ENCODE data around the gene LTA4H.
"Not testable (repeated sequence)": the region's sequence is repeated elsewhere in the genome, so short reads cannot be mapped to it uniquely, and the experiment has no call there.

The LTA4H gene

GRCh38 chr12:96075560-96075959 is 40.2 kb upstream of the LTA4H start:
- DNase-seq (ENCODE audit: low read depth): no peak
- H3K4me3 ChIP-seq (ENCODE audit: control insufficient read depth, low read depth, low read length): no peak overlapping the region
- TF ChIP-seq, protein P1, sequence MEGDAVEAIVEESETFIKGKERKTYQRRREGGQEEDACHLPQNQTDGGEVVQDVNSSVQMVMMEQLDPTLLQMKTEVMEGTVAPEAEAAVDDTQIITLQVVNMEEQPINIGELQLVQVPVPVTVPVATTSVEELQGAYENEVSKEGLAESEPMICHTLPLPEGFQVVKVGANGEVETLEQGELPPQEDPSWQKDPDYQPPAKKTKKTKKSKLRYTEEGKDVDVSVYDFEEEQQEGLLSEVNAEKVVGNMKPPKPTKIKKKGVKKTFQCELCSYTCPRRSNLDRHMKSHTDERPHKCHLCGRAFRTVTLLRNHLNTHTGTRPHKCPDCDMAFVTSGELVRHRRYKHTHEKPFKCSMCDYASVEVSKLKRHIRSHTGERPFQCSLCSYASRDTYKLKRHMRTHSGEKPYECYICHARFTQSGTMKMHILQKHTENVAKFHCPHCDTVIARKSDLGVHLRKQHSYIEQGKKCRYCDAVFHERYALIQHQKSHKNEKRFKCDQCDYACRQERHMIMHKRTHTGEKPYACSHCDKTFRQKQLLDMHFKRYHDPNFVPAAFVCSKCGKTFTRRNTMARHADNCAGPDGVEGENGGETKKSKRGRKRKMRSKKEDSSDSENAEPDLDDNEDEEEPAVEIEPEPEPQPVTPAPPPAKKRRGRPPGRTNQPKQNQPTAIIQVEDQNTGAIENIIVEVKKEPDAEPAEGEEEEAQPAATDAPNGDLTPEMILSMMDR (IDR thresholded peaks at IDR 0.05; ENCODE audit: control insufficient read depth, insufficient read depth, low read depth, low read length, missing control alignments): no peak

DNA sequence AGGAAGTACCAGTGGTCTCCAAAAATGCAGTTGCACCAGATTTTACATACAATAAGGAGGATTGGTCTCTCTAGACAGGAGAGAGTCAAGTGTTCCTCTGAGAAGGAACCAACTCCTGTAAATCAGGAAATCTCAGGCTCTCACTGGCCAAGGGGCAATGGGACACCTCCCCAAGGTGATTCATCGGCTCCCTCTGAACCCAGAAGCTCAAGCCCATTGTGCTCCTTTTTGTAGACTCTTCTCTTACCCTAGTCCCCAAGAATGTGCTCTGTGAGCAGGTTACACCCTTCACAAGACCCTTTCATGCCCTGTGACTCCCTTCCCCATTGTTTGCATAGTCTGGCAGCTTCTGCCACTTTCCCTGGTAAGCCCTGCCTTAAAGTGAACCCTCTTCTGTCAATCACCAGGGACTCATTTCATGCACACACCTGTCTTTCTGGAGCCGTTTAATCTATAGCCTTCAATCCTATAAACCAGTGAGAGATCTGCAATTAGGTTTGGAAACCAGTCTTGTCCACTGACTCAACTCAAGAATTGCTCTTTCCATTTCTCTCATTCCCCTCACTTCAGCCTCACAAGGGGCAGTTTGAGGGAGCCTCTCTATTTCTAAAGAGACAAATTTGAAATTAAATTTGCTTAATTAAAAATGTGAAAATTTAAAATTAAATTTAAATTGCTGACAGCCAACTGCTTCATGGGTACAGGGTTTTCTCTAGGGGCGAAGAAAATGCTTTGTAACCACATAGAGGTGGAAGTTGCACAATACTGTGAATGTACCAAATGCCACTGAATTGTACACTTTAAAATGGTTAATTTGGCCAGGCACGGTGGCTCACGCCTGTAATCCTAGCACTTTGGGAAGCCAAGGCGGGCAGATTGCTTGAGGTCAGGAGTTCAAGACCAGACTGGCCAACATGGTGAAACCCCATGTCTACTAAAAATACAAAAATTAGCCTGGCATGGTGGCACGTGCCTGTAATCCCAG is 38.3 kb upstream of the LTA4H start:
- no peak for DNase-seq (ENCODE audit: low read depth)
- no peak overlapping the region for H3K4me3 ChIP-seq (ENCODE audit: control insufficient read depth, low read depth, low read length)
- TF ChIP-seq, protein P1 (IDR thresholded peaks at IDR 0.05; ENCODE audit: control insufficient read depth, insufficient read depth, low read depth, low read length, missing control alignments): no peak

DNA sequence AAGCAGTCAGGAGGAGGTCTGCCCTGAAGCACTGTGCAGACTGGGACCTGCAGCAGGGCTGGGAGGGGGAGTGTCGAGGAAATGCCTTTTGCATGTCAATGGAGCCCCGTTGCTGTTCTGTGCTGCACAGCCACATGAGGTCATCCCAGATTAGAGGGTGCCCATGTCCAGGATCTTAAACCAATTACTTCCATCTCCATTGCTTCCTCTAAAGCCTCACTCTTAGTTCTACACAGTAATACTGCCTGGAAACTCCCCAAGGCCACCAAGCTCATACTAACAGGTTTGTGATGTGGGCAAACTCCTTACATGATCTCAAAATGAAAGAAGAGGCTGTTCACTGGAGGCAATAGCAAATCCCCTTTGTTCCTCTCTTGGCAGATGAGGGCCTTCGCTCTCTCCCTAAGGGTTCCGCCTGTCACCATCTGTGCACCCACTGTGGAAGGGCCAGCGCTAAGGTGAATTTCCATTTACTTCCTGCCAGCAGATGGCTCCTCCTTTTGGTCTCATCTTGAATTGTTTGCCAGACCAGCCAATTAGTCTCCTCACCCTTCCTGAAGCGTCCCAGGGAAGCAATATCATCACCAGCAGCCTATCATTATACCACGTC is 35.4 kb upstream of the LTA4H start:
- TF ChIP-seq, protein P1 (IDR thresholded peaks at IDR 0.05; ENCODE audit: control insufficient read depth, insufficient read depth, low read depth, low read length, missing control alignments): no peak
- no peak overlapping the region for H3K4me3 ChIP-seq (ENCODE audit: control insufficient read depth, low read depth, low read length)
- DNase-seq (ENCODE audit: low read depth): no peak

DNA sequence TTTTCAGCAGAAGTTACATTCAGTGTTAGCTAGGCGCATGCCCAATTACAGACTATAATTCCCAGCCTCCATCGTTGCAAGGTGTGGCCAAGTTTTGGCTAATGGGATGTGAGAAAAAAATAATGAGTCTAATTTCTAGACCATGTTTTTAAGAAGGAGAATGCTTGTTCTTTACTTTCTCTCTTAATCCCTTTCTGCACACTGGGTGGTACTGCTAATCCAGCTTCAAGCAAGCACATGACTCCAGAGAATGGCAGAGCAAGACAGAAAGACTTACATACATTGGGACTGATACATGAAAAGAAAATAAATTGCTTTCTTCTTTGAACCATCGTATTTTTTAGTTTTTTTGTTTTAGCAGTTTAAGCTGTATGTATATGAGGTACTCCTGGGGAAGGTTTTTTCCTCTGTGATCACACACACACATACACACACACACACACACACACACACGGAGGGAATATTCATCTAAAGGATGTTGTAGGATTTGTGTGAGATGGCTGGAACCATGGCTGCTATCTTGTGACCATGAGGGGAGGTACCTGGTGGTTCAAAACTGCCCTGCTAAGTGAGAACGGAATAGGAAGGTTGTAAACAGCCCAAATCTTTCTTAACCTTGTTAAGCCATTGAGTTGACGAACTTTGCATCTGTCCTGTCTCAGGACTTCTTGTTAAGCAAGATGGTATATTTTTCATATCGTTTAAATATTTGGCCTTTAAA is 34.3 kb upstream of the LTA4H start:
- TF ChIP-seq, protein P1 (IDR thresholded peaks at IDR 0.05; ENCODE audit: control insufficient read depth, insufficient read depth, low read depth, low read length, missing control alignments): no peak
- DNase-seq (ENCODE audit: low read depth): no peak
- no peak overlapping the region for H3K4me3 ChIP-seq (ENCODE audit: control insufficient read depth, low read depth, low read length)

DNA sequence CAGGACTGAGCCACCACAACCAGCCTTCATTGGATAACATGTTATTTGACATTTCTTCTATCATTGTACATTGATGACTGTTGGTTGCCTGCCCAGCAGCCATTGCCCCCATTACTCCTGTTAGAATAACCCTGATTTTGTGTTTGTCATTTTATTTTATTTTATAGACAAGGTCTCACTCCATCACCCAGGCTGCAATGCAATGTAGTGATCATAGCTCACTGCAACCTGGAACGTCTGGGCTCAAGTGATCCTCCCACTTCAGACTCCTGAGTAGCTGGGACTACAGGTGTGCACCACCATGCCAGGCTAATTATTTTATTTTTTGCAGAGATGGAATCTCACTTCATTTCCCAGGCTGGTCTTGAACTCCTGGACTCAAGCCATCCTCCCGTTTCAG is 33.2 kb upstream of the LTA4H start:
- no peak for DNase-seq (ENCODE audit: low read depth)
- TF ChIP-seq, protein P1 (IDR thresholded peaks at IDR 0.05; ENCODE audit: control insufficient read depth, insufficient read depth, low read depth, low read length, missing control alignments): no peak

DNA sequence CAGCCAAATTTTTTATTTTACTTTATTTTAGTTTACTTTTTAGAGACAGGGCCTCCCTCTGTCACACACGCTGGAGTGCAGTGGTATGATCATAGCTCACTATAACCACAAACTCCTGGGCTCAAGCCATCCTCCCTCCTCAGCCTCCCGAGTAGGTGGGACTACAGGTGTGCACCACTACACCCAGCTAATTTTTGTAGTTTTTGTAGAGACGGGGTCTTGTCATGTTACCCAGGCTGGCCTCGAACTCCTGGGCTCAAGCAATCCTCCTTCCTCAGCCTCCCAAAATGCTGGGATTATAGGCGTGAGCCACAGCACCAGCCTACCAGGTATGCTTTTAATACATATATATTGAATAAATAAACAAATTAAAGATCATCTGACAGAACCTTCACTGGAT is 32.7 kb upstream of the LTA4H start:
- no peak for DNase-seq (ENCODE audit: low read depth)
- no peak overlapping the region for H3K4me3 ChIP-seq (ENCODE audit: control insufficient read depth, low read depth, low read length)
- TF ChIP-seq, protein P1 (IDR thresholded peaks at IDR 0.05; ENCODE audit: control insufficient read depth, insufficient read depth, low read depth, low read length, missing control alignments): no peak

More for the DNA sequence above, 33.2 kb upstream of the LTA4H start:
- H3K4me3 ChIP-seq (ENCODE audit: control insufficient read depth, low read depth, low read length): no peak overlapping the region

DNA sequence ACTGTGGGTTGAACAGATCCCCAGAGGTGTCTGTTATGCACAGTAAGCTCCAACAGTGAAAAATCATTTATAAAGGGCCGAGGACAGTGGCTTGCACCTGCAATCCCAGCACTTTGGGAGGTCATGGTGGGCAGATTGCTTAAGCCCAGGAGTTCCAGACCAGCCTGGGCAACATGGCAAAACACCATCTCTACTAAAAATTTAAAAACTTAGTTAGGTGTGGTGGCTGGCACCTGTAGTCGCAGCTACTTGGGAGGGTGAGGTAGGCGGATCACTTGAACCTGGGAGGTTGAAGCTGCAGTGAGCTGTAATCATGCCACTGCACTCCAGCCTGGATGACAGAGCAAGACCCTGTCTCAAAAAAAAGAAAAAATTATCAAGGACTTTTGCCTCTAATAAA is 30.4 kb upstream of the LTA4H start:
- not testable (repeated sequence) for H3K4me3 ChIP-seq (ENCODE audit: control insufficient read depth, low read depth, low read length); DNase-seq (ENCODE audit: low read depth)

Measured in AG09309 (cell line).